ENCODE data around the gene ZNF436. TPM values are rescaled to one million over a fixed set of nuclear protein-coding genes. Genes with fewer than 3 reads are reported as not detected.

The ZNF436 gene
- total and polyA plus RNA-seq, 2 of the 8 experiments (the other 6 are each of a cell fraction or from before 2014, with no cell fraction given): 0.65 to 1.8 TPM

- Histone ChIP-seq H3K23ac (ENCODE audit: insufficient read length) (no peak overlapping the region), H2BK120ac (replicated peaks; ENCODE audit: low read depth, low read length) (no peak overlapping the region), H4K20me1 (replicated peaks in 1 of 2; ENCODE audit: control insufficient read depth in 1 of 2, insufficient read depth in 2 of 2, low read length in 2 of 2) (peaks cover 4 to 8% of the 10 kb centered on the region in 2 experiments), H3K27ac (ENCODE audit: low read depth, low read length) (no peak overlapping the region), H3K4me1 (replicated peaks in 1 of 4; ENCODE audit: control insufficient read depth in 3 of 4, insufficient read depth in 4 of 4, low read length in 3 of 4) (peaks cover 0 to 8% (median 4%) of the 10 kb centered on the region in 4 experiments; a peak in 6 of 7 replicates), H3K79me2 (ENCODE audit: control insufficient read depth in 1 of 2, insufficient read depth in 2 of 2, low read length in 2 of 2) (no peaks in the 10 kb centered on the region), H2BK5ac (ENCODE audit: low read depth, low read length) (no peak overlapping the region), H3K18ac (ENCODE audit: extremely low read depth, low read length) (no peak overlapping the region), H2AK5ac (ENCODE audit: low read depth, low read length) (no peak overlapping the region), H4K8ac (ENCODE audit: extremely low read depth, insufficient read depth, low read length) (no peak overlapping the region), H3K56ac (replicated peaks; ENCODE audit: insufficient read length, low read depth, low read length) (no peak overlapping the region), H2AFZ (ENCODE audit: low read length) (no peak overlapping the region), H3K79me1 (ENCODE audit: low read depth, low read length) (0 out of 2 replicates have a peak, but pooled peaks cover 3% of the 10 kb centered on the region), H2BK20ac (ENCODE audit: low read length) (no peak overlapping the region), H3K9ac (replicated peaks in 1 of 4; ENCODE audit: extremely low read depth in 1 of 4, low read depth in 3 of 4, low read length in 3 of 4) (no peak overlapping the region), H2BK15ac (ENCODE audit: low read length) (no peak overlapping the region), H3K9me3 (ENCODE audit: insufficient read depth in 2 of 2, low read depth in 1 of 2, low read length in 1 of 2) (peaks cover 4 to 8% of the 10 kb centered on the region in 2 experiments; a peak in 2 of 4 replicates), H3K4ac (replicated peaks; ENCODE audit: insufficient read length, low read depth, low read length) (no peak overlapping the region), H3K27me3 (replicated peaks in 1 of 4; ENCODE audit: control insufficient read depth in 3 of 4, extremely low read depth in 1 of 4, insufficient read depth in 3 of 4, low read length in 3 of 4) (peaks cover 17 to 80% (median 57%) of the 10 kb centered on the region in 4 experiments), H3K23me2 (ENCODE audit: low read depth, low read length) (peaks cover 10% of the 10 kb centered on the region), H4K91ac (replicated peaks; ENCODE audit: insufficient read length, low read length) (no peak overlapping the region), H4K5ac (ENCODE audit: insufficient read length, low read depth, low read length) (no peak overlapping the region), H2BK12ac (ENCODE audit: low read depth, low read length) (no peak overlapping the region), H3K14ac (ENCODE audit: insufficient read length) (no peak overlapping the region), H3K4me2 (ENCODE audit: insufficient read depth in 1 of 2, low read depth in 2 of 2, low read length in 2 of 2) (no peak overlapping the region), H3K36me3 (ENCODE audit: control insufficient read depth in 2 of 4, insufficient read depth in 4 of 4, low read length in 3 of 4) (no peaks in the 10 kb centered on the region), H3K4me3 (ENCODE audit: extremely low read depth in 1 of 4, insufficient read depth in 2 of 4, low read depth in 3 of 4, low read length in 4 of 4) (no peak overlapping the region)
- 83% methylated on average over 9 of the region's 9 CpGs; no CpG with 5 or more reads in 1 of the 2 experiments for WGBS, 2 experiments (ENCODE audit: extremely low coverage in 1 of 2, insufficient coverage in 1 of 2, insufficient read length in 1 of 2, insufficient replicate concordance in 2 of 2, low coverage in 1 of 2, low lambda C conversion rate in 2 of 2, missing lambda C conversion rate in 1 of 2)
- ChIA-PET POLR2A (ENCODE audit: partially characterized antibody) (interaction anchor here (0.6 to 1.2 kb wide), 2 partner anchors 13 to 116 kb away, joined by 4 to 5 read pairs; no protein-coding TSS in a partner anchor), CTCF (ENCODE audit: partially characterized antibody) (interaction anchor here (0.9 to 7.5 kb wide), 6 partner anchors 10 to 33 kb away, joined by 3 to 44 read pairs (median 4); no protein-coding TSS in a partner anchor)
- no peak for TF ChIP-seq CEBPB (IDR thresholded peaks at IDR 0.05; ENCODE audit: low read depth, low read length)
- no peak for TF ChIP-seq POLR2AphosphoS5 (IDR thresholded peaks at IDR 0.05; ENCODE audit: low read depth, low read length)
- TF ChIP-seq TCF12 (IDR thresholded peaks at IDR 0.05; ENCODE audit: low read depth, low read length): no peak
- TF ChIP-seq SRF (IDR thresholded peaks at IDR 0.05; ENCODE audit: low read depth, low read length): no peak
- TF ChIP-seq EGR1 (IDR thresholded peaks at IDR 0.05; ENCODE audit: borderline replicate concordance, low read depth, low read length): no peak
- no peak for TF ChIP-seq ASH2L (IDR thresholded peaks at IDR 0.05; ENCODE audit: low read length)
- no peak for TF ChIP-seq HDAC6 (IDR thresholded peaks at IDR 0.05; ENCODE audit: low read depth, low read length)
- TF ChIP-seq RNF2 (IDR thresholded peaks at IDR 0.05; ENCODE audit: borderline replicate concordance, low read depth, low read length, missing control alignments, poor library complexity, severe bottlenecking): no peak
- no peak for TF ChIP-seq JUND (IDR thresholded peaks at IDR 0.05; ENCODE audit: low read length)
- DNase-seq (ENCODE audit: low read depth in 1 of 2, low spot score in 2 of 2) (no peak), FAIRE-seq (no peak)
These were observed 20.2 kb upstream of the ZNF436 start for GRCh38 chr1:23389837-23390321.
